GM21367 (cell line): ENCODE measurements around the gene EIF2AK3.
A peak's percentile ranks its signal among the peaks of the same experiment; 100 is the strongest.
"Not testable (repeated sequence)": the region's sequence is repeated elsewhere in the genome, so short reads cannot be mapped to it uniquely, and the experiment has no call there.

Experiments used
- ATAC-seq: cut with Tn5 transposase; IDR thresholded peaks from one replicate; pipeline ENCODE4 v1.9.1; 2021; ENCODE audit not compliant: unreplicated experiment

Gene EIF2AK3

GRCh38 chr2:88637464-88637863, 10.2 kb upstream of the EIF2AK3 start:
- no peak for ATAC-seq

- ATAC-seq: no peak
Measured at GRCh38 chr2:88636026-88636425, 8.8 kb upstream of the EIF2AK3 start.

GRCh38 chr2:88632569-88632968, 5.3 kb upstream of the EIF2AK3 start:
- ATAC-seq: no peak

- ATAC-seq: no peak
Measured at GRCh38 chr2:88628571-88628939, 1.3 kb upstream of the EIF2AK3 start.

GRCh38 chr2:88627856-88628570, 749 bp upstream of the EIF2AK3 start:
- ATAC-seq: peak; percentile 34

GRCh38 chr2:88626171-88627054, 851 bp downstream of the EIF2AK3 start:
- no peak for ATAC-seq

GRCh38 chr2:88624477-88624876, 2.8 kb downstream of the EIF2AK3 start:
- no peak for ATAC-seq

- ATAC-seq: not testable (repeated sequence)
Measured at GRCh38 chr2:88623831-88624465, 3.3 kb downstream of the EIF2AK3 start.

- no peak for ATAC-seq
Measured at GRCh38 chr2:88622307-88622706, 5.0 kb downstream of the EIF2AK3 start.

GRCh38 chr2:88621432-88621831, 5.8 kb downstream of the EIF2AK3 start:
- ATAC-seq: no peak

GRCh38 chr2:88620015-88620414, 7.2 kb downstream of the EIF2AK3 start:
- ATAC-seq: no peak

GRCh38 chr2:88615822-88616221, 11.4 kb downstream of the EIF2AK3 start:
- ATAC-seq: peak; percentile 57

GRCh38 chr2:88614497-88615157, 12.6 kb downstream of the EIF2AK3 start:
- ATAC-seq: peak; percentile 65

- no peak for ATAC-seq
Measured at GRCh38 chr2:88613921-88614320, 13.3 kb downstream of the EIF2AK3 start.

GRCh38 chr2:88608184-88608583, 19.1 kb downstream of the EIF2AK3 start:
- ATAC-seq: no peak

- ATAC-seq: no peak
Measured at GRCh38 chr2:88607416-88607815, 19.8 kb downstream of the EIF2AK3 start.

- peak; percentile 83 for ATAC-seq
Measured at GRCh38 chr2:88606371-88607030, 20.8 kb downstream of the EIF2AK3 start.

- ATAC-seq: no peak
Measured at GRCh38 chr2:88603146-88603545, 24.1 kb downstream of the EIF2AK3 start.

- no peak for ATAC-seq
Measured at GRCh38 chr2:88602022-88602421, 25.2 kb downstream of the EIF2AK3 start.

GRCh38 chr2:88601286-88601685, 26.0 kb downstream of the EIF2AK3 start:
- no peak for ATAC-seq

- ATAC-seq: peak; percentile 98
Measured at GRCh38 chr2:88600038-88600465, 27.2 kb downstream of the EIF2AK3 start.
